ENCODE results near the gene MPRIP.

Gene MPRIP

GRCh38 chr17:17072546-17072945 is 30.3 kb downstream of the MPRIP start:
- no peak for DNase-seq

- DNase-seq, result no peak
Measured at GRCh38 chr17:17073030-17073564, 30.8 kb downstream of the MPRIP start.

- no peak for DNase-seq
Measured at GRCh38 chr17:17073581-17074403, 31.5 kb downstream of the MPRIP start.

- no peak for DNase-seq
Measured at GRCh38 chr17:17075125-17075781, 33.0 kb downstream of the MPRIP start.

GRCh38 chr17:17076066-17076465 is 33.8 kb downstream of the MPRIP start:
- no peak for DNase-seq

GRCh38 chr17:17077101-17077500 is 34.8 kb downstream of the MPRIP start:
- DNase-seq, result no peak

GRCh38 chr17:17077861-17078732 is 35.8 kb downstream of the MPRIP start:
- DNase-seq, result no peak

GRCh38 chr17:17078832-17079231 is 36.6 kb downstream of the MPRIP start:
- DNase-seq, result no peak

- DNase-seq, result no peak
Measured at GRCh38 chr17:17079336-17079735, 37.1 kb downstream of the MPRIP start.

- DNase-seq, result no peak
Measured at GRCh38 chr17:17079761-17080160, 37.5 kb downstream of the MPRIP start.

GRCh38 chr17:17080181-17080631 is 37.9 kb downstream of the MPRIP start:
- DNase-seq, result no peak

GRCh38 chr17:17080781-17081180 is 38.5 kb downstream of the MPRIP start:
- DNase-seq, result no peak

GRCh38 chr17:17081304-17081940 is 39.2 kb downstream of the MPRIP start:
- DNase-seq, result no peak

- DNase-seq, result no peak
Measured at GRCh38 chr17:17082878-17083277, 40.6 kb downstream of the MPRIP start.

- no peak for DNase-seq
Measured at GRCh38 chr17:17084317-17084835, 42.1 kb downstream of the MPRIP start.

GRCh38 chr17:17084941-17085340 is 42.7 kb downstream of the MPRIP start:
- DNase-seq, result no peak

GRCh38 chr17:17086585-17086984 is 44.3 kb downstream of the MPRIP start:
- no peak for DNase-seq

- DNase-seq, result no peak
Measured at GRCh38 chr17:17087424-17088015, 45.3 kb downstream of the MPRIP start.

- DNase-seq, result no peak
Measured at GRCh38 chr17:17088086-17088485, 45.8 kb downstream of the MPRIP start.

GRCh38 chr17:17088541-17089525 is 46.6 kb downstream of the MPRIP start:
- DNase-seq, result no peak
